Hippocampal formation (tissue), 2 donors: ENCODE results near the gene ZNF592.

Experiments
- DNase-seq, 2 donors: peaks; one replicate each; lab custom pipeline; 2025; lab: John Stamatoyannopoulos, UW

Gene ZNF592

DNA sequence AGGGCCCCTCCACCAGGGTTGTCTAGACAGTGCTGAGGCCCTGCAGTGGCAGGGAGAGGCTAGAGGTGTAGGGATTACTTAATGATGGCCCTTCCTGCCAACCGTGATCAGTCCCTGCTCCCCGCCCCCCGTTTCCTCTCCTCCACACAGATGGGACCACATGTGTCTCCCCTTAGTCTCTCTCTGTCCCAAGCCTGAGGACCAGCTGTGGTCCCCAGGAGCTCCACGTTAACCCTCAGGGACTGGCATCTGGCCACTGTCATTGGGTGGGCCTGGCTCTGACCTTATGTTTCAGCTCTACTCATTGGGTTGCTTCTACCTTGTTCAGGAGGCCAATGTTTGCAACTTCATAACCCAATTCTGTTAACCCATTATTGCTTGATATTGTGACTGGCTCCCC, 62.8 kb downstream of the ZNF592 start:
- DNase-seq: no peak

DNA sequence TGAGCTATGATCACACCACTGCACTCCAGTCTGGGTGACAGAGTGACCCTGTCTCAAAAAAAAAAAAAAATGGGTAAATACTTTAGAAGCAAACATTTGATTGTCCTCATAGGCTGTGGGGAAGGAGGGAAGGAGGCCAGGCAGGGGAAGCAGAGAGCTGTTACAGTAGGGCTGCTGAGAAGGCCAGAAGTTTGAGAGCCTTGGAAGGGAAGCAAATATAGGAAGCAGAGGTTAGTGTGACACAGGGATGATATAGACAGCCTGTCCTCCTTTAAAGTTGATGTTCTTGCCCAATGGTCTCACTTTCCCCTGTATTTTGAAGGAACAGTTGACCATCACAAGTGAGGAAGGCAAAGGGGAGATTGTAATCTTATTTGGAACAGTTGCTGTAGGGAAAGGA, 63.4 kb downstream of the ZNF592 start:
- no peak for DNase-seq

GRCh38 chr15:84812842-84813241, 64.5 kb downstream of the ZNF592 start:
- DNase-seq: no peak

DNA sequence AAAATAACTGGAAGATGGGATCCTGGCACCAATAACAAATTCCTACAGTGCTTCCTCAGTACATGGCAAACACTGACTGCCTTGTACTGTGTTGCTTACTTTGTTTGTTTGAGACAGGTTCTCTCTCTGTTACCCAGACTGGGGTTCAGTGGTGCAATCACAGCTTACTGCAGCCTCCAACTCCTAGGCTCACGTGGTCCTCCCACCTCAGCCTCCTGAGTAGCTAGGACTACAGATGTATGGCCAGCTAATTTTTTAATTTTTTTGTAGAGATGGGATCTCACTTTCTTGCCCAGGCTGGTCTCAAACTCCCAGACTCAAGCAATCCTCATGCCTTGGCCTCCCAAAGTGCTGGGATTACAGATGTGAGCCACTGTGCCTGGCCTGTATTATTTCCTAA, 65.0 kb downstream of the ZNF592 start:
- no peak for DNase-seq

DNA sequence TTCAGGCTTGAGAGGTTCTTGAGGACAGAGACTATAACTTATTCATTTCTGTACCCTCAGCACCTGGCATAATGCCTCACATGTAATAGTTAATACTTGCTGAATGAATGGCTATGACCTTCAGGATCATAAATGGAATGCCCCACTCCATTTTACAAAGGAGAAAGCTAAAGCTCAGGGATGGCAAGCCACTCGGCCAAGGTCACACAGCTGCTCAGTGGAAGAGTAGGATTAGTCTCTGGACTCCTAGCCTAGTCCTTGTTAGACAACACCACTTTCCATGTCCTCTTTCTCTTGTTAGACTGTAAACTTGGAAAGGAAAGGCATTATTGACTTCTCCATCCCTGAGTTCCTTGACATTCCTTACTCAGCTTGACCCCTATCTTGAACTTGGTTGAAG, 65.5 kb downstream of the ZNF592 start:
- no peak for DNase-seq

GRCh38 chr15:84814916-84815315, 66.5 kb downstream of the ZNF592 start:
- no peak for DNase-seq

DNA sequence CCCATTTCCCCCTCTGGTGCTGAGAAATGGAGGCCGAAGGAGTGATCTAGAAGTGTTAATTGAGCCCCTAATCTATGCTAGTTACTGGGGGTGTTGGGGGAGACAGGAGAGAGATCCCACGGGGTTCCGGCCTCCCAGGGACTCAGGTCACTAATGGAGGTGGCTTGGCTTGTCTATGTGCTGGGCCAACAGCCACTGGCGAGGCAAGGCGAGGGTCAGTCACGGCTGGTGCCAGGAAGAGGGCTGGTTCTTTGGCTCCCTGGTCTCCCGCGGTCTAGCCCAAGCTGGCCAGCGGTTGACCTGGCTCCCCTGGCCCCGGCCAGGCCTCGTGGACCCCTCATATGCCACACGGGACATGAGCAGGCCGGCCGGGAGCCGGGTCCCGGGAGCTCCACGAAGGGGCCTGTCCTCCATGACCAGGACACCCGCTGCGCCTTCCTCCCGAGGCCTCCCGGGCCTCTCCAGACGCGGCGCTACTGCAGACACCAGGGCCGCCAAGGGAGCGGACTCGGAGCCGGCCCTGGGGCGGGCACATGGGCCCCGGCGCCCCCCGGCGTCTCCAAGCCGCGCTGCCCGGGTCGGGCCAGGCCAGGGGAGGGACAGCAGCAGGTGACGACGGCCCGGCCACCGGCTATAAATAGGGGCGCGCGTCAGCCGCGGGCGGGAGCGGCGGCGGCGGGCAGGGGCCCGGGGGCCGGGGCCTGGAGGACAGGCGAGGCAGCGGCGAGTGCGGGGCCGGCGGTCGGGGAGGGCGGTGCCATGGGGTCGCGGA, 68.5 kb downstream of the ZNF592 start, which contains the start of gene ALPK3:
Gene ALPK3, plus strand, starts transcription at position 663 of the 772 bp plus-strand sequence. Its CDS starts 97 bp downstream, at position 760.
- DNase-seq: no peak

GRCh38 chr15:84817466-84818081, 69.2 kb downstream of the ZNF592 start:
- DNase-seq: no peak

DNA sequence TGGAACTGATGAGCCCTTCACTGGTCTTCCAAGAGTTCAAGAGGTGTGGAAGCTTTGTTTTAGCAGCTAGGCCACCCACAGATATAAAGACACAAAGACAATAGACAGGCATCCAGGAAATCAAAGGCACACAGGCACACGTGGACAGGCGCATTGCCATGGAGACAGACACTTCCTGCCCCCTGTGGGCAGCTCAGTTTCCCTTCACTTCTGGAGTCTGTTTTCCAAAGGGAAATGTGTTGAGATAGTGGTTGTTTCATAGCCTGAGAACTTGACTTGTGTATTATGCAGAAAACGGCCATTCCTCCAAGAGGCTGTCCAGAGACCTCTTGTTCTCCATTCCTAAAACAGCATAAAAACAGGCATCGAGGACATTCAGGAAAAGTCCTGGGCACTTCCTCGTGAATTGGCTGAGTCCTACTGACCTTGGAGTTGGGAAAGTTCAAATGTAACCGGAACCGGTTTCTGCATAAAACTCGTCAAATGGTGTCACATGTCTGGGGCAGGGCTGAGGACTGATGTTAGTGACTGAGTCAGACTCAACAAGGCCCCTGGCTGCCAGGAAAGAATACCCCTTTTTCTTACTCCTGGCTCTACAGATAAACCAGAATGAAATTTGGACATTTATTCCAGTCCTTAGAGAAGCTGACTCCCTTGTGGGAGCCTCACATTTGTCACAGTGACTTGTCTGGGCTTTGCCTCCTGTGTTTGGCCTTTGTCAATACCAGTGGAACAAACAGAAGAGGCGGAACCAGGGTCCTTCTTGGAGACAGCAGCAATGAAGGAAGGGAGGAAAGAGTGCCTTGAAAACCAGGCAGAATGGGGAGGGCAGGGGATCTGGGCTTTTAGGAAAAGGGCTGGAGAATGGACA, 70.1 kb downstream of the ZNF592 start:
- no peak for DNase-seq

- no peak for DNase-seq
Measured at GRCh38 chr15:84819291-84819768, 70.9 kb downstream of the ZNF592 start.

DNA sequence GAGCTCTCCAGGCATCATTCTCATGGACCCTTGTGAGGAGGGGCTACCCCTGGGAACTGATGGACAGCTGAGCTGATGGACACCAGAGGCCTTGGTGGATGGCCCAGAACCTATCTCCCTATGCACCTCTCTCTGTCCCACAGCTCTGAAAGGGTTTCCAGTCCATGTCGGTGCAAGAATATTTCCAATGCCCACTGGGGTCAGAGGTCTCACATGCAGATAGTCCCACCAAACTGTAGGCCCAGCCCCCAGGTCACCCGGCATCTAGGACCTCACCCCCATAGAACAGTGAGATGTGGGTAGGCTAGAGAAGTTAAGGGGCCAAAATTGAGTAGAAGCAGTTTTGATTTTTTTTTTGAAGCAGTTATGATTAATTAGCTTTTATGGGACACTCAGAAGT, 71.4 kb downstream of the ZNF592 start:
- DNase-seq: no peak

DNA sequence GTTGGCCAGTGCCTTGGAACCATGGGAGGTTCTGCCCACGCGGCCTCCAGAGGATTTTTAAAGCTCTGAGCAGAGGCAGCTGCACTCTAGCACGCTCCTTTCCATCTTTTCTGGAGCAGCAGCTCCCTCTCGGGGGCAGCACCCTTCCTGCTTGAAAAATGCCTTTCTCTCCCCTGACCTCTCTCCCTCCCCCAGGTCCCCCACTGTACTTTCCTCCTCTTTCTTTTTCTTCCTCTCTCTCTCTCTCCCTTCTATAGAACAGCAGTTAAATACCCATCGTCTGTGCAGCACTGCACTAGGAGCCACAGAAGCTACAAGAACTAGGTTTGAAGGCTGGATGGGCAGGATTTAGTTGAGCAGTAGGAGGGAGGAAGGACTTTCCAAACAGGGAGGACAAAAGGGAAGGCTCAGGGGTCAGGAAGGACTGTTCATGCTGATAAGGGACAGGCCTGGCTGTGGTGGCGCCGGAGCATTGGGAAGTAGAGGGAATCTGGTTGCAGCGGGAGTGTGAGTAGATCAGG, 73.2 kb downstream of the ZNF592 start:
- no peak for DNase-seq

DNA sequence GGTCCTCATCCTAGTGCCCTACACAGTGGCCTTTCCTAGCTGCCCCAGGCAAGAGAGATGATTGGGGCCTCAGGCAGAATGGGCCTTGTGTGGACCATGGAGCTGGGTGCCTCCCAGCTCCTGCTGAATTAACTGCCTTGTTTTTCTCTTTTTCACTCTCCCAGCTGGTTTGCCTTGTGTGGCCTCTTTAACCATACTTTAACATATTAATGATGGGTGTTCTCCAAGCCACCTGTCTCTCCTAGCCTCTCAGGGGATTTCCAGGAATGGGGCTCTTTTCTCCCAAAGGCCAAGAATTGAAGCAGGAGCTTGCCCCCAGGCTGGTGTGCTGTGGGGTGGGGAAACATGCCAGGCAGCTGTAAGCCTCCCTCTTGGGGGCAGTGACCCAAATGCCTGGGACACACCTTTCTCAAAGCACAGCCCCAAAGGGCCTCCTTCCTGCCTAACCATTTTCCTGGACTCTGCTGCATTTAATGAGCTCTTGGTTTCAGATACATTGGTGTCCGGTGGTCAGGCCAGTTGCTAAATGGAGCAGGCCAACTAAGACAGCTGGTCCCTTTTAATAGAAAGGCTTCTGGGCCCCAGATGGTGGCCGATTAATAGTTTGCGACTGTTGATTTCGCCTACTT, 74.4 kb downstream of the ZNF592 start:
- DNase-seq: no peak

DNA sequence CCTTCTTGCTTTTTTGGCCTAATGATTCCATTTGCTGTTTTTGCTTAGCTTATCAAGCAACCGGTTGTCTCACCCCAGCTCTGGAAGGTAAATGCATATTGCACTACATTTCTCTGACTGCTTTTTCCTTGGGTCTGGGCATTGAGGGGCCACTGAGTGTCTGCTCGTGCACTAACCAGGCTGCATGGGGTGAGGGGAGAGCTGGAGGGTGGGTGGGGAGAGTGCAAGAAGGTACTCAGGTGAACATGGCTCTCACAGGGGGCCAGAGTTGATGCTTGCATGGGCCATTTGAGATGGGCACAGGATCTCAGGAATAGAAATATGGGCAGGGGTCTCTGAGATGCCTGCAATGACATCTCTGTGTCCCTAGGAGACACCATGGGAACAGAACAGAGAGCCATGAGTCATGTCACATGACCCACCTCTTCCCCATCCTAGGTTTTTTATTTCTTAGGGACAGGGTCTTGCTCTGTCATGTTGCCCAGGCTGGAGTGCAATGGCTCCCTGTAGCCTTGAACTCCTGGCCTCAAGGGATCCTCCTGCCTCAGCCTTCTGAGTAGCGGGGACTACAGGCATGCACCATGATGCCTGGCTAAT, 75.0 kb downstream of the ZNF592 start:
- DNase-seq: no peak

DNA sequence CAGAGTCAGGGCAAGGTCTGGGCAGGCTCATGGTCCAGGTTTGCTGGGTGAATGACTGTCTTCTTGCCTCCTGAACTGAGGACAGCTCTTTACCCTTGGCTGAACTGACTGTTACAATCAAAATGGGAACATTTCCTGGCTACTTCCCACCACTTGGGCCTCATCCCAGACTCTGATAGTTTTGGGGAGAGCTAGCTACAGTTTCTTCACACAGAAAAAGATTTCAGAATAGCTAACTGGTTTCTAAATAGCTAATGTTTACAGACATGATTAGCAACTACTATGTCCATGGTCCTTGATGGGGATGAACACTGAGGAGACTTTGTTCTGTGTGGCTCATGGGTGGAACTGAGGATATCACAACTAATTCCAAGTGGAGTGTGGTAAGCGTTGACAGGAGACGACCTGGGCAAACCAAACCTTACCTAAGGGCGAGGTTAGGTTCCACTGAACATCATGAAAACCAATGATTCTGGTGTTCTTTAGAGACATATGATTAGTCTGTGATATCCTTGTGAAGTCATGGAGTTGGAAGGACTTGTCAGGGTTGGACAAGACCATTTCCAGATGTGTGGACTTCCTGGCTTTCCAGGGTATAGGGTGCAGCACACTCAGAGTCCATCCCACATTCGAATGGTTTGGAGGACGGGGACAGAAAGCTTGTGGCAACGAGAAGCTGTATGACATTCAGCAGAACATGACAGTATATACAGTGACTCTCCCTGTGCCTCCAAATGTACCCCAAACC, 76.0 kb downstream of the ZNF592 start:
- peak in 1 of 2 donors; percentile 75 for DNase-seq

GRCh38 chr15:84826369-84826823, 78.0 kb downstream of the ZNF592 start:
- no peak for DNase-seq

DNA sequence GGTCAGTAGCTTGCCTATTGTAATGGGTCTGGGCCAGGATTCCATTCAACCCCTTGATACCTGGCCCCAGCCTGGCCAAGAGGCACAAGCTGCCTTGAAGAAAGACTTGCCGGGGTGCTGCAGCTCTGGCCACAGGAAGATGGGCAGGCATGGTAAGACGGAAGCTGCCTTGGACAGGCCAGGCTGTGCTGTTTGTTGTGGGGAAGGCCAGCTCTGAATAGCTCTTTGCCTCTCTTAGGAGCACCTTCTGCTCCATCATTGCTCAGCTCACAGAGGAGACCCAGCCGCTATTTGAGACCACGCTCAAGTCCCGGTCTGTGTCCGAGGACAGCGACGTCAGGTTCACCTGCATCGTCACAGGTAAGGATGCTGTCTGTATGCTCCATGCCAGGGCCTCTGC, 78.9 kb downstream of the ZNF592 start:
- no peak for DNase-seq

DNA sequence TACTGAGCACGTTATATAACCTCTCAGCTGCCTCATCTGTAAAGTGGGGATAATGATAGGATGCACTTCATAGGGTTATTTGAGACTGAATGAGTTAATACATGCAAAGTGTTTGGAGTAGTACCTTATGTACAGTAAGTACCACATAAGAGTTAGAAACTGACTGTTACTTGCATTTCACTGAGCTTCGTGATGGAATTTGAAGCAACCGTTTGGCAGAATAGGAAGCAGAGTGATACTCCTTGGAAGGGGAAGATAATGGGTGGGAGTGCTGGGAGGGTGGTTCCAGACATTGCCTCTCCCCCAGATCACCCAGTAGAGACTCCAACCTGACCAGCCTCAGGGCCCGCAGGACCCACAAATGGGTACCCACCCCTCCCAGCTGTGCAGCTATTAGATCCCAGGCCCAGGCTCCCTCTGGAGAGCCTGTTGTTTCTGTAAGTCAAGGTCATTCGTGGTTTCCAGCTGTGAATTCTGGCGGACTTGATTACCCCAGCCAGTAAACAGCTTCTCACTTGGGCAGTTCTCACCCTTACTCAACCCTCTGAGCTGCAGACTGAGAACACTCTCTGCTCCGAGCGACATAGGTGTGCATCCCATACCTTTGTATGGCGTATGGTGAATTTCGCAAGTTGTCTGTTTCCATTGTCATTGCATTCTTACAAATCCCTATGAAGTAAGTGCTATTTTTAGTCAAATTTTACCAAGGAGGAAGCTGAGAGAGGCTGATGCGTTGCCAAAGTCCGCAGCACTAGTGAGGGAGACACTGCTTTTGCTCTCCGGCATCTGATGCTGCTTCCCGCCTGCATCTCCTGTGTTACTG, 79.9 kb downstream of the ZNF592 start:
- DNase-seq: no peak

DNA sequence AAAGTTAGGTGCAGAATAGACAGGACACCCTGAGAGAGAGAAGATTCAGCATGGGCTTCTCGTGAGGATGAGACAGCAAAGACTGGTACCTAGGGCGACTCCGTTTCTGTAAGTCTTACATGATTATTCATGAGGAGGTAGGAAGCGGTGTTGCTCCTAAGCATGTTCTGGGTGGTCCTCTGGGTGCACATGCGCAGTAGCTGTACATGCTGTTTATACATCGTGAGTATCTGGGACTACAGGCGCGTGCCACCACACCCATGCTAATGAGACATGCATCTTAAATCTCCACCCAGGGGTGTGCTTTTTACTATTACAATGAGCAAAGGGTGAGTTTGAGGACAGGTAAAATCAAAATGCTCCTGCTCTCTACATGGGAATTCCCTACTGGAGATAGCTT, 81.0 kb downstream of the ZNF592 start:
- no peak for DNase-seq

- DNase-seq: no peak
Measured at GRCh38 chr15:84830036-84830435, 81.6 kb downstream of the ZNF592 start.
